Cardiac septum (tissue), 1 donor: ENCODE measurements around the gene SYNCRIP. TPM values are rescaled to one million over a fixed set of nuclear protein-coding genes. Genes with fewer than 3 reads are reported as not detected.
"Not testable (repeated sequence)": the region's sequence is repeated elsewhere in the genome, so short reads cannot be mapped to it uniquely, and the experiment has no call there.

ENCODE experiments used
- DNase-seq: peaks from one replicate; pipeline ENCODE4 v3.0.0-alpha.2; 2020; ENCODE audit warnings: low spot score
- intact Hi-C: fragments of 100-400 bp; cut with DNase I; formaldehyde crosslinking; loops from one replicate; pipeline ENCODE4 v1.14.0; 2022
- total RNA-seq: library from RNA; stranded (reverse); fragmentation: NEBNext Ultra II Directional; extraction: Animal tissue kit (Norgen Biotek cat#: 25700); gene quantifications from one replicate; pipeline ENCODE4 v1.2.1, GENCODE V29; 2021
- donor health status: DM: no; HTN: no; CAD: no.

SYNCRIP gene
- total RNA-seq, 1 donor from 2014 or later: 73.1 TPM

DNA sequence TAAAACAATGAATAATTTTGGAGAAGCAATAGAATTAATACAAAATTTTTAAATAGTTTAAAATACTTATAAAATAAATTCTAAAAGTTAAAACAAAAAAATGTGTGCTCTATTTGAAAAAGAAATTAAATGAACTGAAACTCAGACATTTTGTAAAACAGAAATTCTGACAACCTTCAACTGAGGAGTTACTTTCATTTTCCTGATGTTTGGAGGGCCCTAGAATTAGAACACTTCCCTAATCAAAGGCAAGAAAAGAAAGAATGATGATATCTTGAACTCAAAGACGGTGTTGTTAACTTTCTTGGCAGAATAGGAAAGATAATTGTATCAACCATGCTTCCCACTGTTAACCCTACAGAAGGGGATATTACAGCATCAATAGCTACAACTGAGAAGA lies 77.0 kb downstream of the SYNCRIP start:
- no peak for DNase-seq
- intact Hi-C loops: no loop called here

DNA sequence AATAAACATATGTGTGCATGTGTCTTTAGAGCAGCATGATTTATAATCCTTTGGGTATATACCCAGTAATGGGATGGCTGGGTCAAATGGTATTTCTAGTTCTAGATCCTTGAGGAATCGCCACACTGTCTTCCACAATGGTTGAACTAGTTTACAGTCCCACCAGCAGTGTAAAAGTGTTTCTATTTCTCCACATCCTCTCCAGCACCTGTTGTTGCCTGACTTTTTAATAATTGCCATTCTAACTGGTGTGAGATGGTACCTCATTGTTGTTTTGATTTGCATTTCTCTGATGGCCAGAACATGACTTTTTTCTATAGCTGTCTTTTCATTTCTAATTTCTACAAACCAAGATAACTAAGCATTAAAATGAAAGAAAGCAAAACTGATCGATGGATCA lies 78.5 kb downstream of the SYNCRIP start:
- intact Hi-C loops, DNase-seq: not testable (repeated sequence)

Other genes starting within 250 kb of the SYNCRIP start
- 5.9 TPM for gene NT5E, start 192.8 kb downstream of the SYNCRIP start, total RNA-seq
- gene SNX14, start 49.0 kb downstream of the SYNCRIP start, total RNA-seq: 43.0 TPM